Esophagus muscularis mucosa (tissue), 4 donors: ENCODE measurements around the gene PRAMEF13. TPM values are rescaled to one million over a fixed set of nuclear protein-coding genes. Genes with fewer than 3 reads are reported as not detected.
"Not testable (repeated sequence)": the region's sequence is repeated elsewhere in the genome, so short reads cannot be mapped to it uniquely, and the experiment has no call there.

ENCODE experiments used
- DNase-seq: peaks from one replicate; pipeline ENCODE4 v3.0.0-alpha.2; 2017; ENCODE audit errors: extremely low spot score
- H3K27ac ChIP-seq, 4 donors: fragments of 200-600 bp; sonication (generic); replicated peaks in 1 of 4; 1 replicate in 3 of 4; 2 replicates in 1 of 4; pipeline ENCODE4 v1.5.1; 2016 to 2019; ENCODE audit warnings: mild to moderate bottlenecking in 1 of 4
- H3K27me3 ChIP-seq, 4 donors: fragments of 200-600 bp; sonication (generic); one replicate each; pipeline versions ENCODE4 v1.5.1 to v1.6.0; 2016 to 2019
- H3K36me3 ChIP-seq, 4 donors: fragments of 200-600 bp; sonication (generic); one replicate each; pipeline ENCODE4 v1.5.1; 2016 to 2019
- H3K4me1 ChIP-seq, 4 donors: fragments of 200-600 bp; sonication (generic); one replicate each; pipeline ENCODE4 v1.5.1; 2016 to 2019
- H3K4me3 ChIP-seq, 4 donors: fragments of 200-600 bp; sonication (generic); 1 replicate in 2 of 4; 2 replicates in 2 of 4; pipeline ENCODE4 v1.5.1; 2016 to 2019; ENCODE audit warnings: mild to moderate bottlenecking in 4 of 4, moderate library complexity in 1 of 4
- H3K9me3 ChIP-seq, 4 donors: fragments of 200-600 bp; sonication (generic); 1 replicate in 3 of 4; 2 replicates in 1 of 4; pipeline ENCODE4 v1.5.1; 2016 to 2019
- CTCF ChIP-seq, 3 experiments: fragments of 200-600 bp in 2 of 3; fragments of 450-650 bp in 1 of 3; sonication (generic) in 2 of 3; IDR thresholded peaks; one replicate each; pipeline ENCODE4 v1.5.1; 2017 to 2019; ENCODE audit warnings: antibody characterized with exemption in 3 of 3, mild to moderate bottlenecking in 2 of 3, moderate library complexity in 1 of 3
- EP300 ChIP-seq: sonication (generic); formaldehyde crosslinking; IDR thresholded peaks from one replicate; pipeline ENCODE4 v1.6.1; 2017; ENCODE audit warnings: antibody characterized with exemption
- POLR2A ChIP-seq: fragments of 450-650 bp; IDR thresholded peaks from one replicate; pipeline ENCODE4 v1.6.1; 2017; ENCODE audit warnings: antibody characterized with exemption, moderate library complexity, mild to moderate bottlenecking, low read depth
- POLR2AphosphoS5 ChIP-seq, 2 donors: sonication (generic); formaldehyde crosslinking; IDR thresholded peaks; one replicate each; pipeline ENCODE4 v1.6.1; 2017; ENCODE audit warnings: antibody characterized with exemption in 2 of 2
- WGBS: methylation state at CpG from one replicate; pipeline ENCODE4 v1.1.5; 2018; 5-methylcytosine and 5-hydroxymethylcytosine counted together
- intact Hi-C: fragments of 100-400 bp; cut with DNase I; formaldehyde crosslinking; loops from one replicate; pipeline ENCODE4 v1.15.1; 2023
- total RNA-seq, 4 donors: library from RNA; depleted of rRNA; stranded (reverse); fragments of >200 nt; gene quantifications; one replicate each; pipeline versions ENCODE4 v1.1.0 to v1.2.1, GENCODE V29; 2016

PRAMEF13 gene
- total RNA-seq, 4 donors from 2014 or later: not detected

- 72% methylated on average over 7 of the region's 7 CpGs for WGBS
- no peak overlapping the region for H3K4me3 ChIP-seq
- no peak overlapping the region for H3K27ac ChIP-seq
- H3K4me1 ChIP-seq: no peaks in the 10 kb centered on the region
- peaks cover 0 to 29% (median 0%) of the 10 kb centered on the region in 4 donors for H3K27me3 ChIP-seq
- no peaks in the 10 kb centered on the region for H3K36me3 ChIP-seq
- peak; percentile 91 for DNase-seq
- TF ChIP-seq EP300 (no peak), CTCF (IDR thresholded peaks at IDR 0.05) (peak in 2 of 3 experiments; percentile 17 to 20)
- intact Hi-C loops: no loop called here
- no peaks in the 10 kb centered on the region for H3K9me3 ChIP-seq
Observed at GRCh38 chr1:13228343-13228781, 27.2 kb upstream of the PRAMEF13 start.

GRCh38 chr1:13227271-13228055 is 26.3 kb upstream of the PRAMEF13 start:
- DNase-seq, H3K9me3 ChIP-seq, H3K4me1 ChIP-seq, H3K4me3 ChIP-seq, intact Hi-C loops, H3K27ac ChIP-seq, H3K36me3 ChIP-seq: not testable (repeated sequence)
- 82% methylated on average over 8 of the region's 8 CpGs for WGBS
- peaks cover 0 to 21% (median 0%) of the 10 kb centered on the region in 4 donors for H3K27me3 ChIP-seq

GRCh38 chr1:13225675-13226204 is 24.5 kb upstream of the PRAMEF13 start, which contains the start of gene PRAMEF18:
Gene PRAMEF18, minus strand, starts transcription at chr1:13226154. Its CDS starts 48 bp downstream, at chr1:13226106.
- H3K27ac ChIP-seq, intact Hi-C loops, DNase-seq, H3K9me3 ChIP-seq, H3K4me3 ChIP-seq, H3K4me1 ChIP-seq, H3K36me3 ChIP-seq: not testable (repeated sequence)
- WGBS: 81% methylated on average over 7 of the region's 9 CpGs
- H3K27me3 ChIP-seq: peaks cover 0 to 12% (median 0%) of the 10 kb centered on the region in 4 donors

- peak; percentile 92 for DNase-seq
- Histone ChIP-seq H3K36me3 (no peaks in the 10 kb centered on the region), H3K4me3 (no peak overlapping the region), H3K27me3 (peaks cover 0 to 8% (median 0%) of the 10 kb centered on the region in 4 donors), H3K4me1 (no peaks in the 10 kb centered on the region), H3K27ac (no peak overlapping the region), H3K9me3 (no peaks in the 10 kb centered on the region)
- intact Hi-C loops: no loop called here
- TF ChIP-seq CTCF (IDR thresholded peaks at IDR 0.05) (no peak), EP300 (no peak), POLR2AphosphoS5 (IDR thresholded peaks at IDR 0.05) (no peak), POLR2A (no peak)
- 83% methylated on average over 5 of the region's 5 CpGs for WGBS
Observed at GRCh38 chr1:13224480-13225060, 23.4 kb upstream of the PRAMEF13 start.

GRCh38 chr1:13222788-13223187 is 21.6 kb upstream of the PRAMEF13 start:
- H3K9me3 ChIP-seq, intact Hi-C loops, H3K36me3 ChIP-seq, H3K27ac ChIP-seq, H3K4me1 ChIP-seq, H3K27me3 ChIP-seq, H3K4me3 ChIP-seq, DNase-seq: not testable (repeated sequence)
- WGBS: no CpG with 5 or more reads among the region's 4 CpGs

- H3K27ac ChIP-seq, DNase-seq: not testable (repeated sequence)
- no CpG with 5 or more reads among the region's 3 CpGs for WGBS
Observed at GRCh38 chr1:13219203-13219602, 18.0 kb upstream of the PRAMEF13 start.

GRCh38 chr1:13216619-13217018 is 15.4 kb upstream of the PRAMEF13 start:
- no CpG with 5 or more reads among the region's 7 CpGs for WGBS
- H3K36me3 ChIP-seq, DNase-seq, H3K27ac ChIP-seq, H3K9me3 ChIP-seq, H3K27me3 ChIP-seq, H3K4me3 ChIP-seq, intact Hi-C loops, H3K4me1 ChIP-seq: not testable (repeated sequence)

More at GRCh38 chr1:13219203-13219602, 18.0 kb upstream of the PRAMEF13 start:
- H3K9me3 ChIP-seq, H3K27me3 ChIP-seq, H3K4me3 ChIP-seq, H3K36me3 ChIP-seq, H3K4me1 ChIP-seq, intact Hi-C loops: not testable (repeated sequence)

- WGBS: no CpG with 5 or more reads among the region's 9 CpGs
Observed at GRCh38 chr1:13208712-13209111, 7.5 kb upstream of the PRAMEF13 start.

GRCh38 chr1:13171548-13171947 is 29.7 kb downstream of the PRAMEF13 start, which contains the start of gene PRAMEF9:
Gene PRAMEF9, plus strand, starts transcription at chr1:13171848. Its CDS starts 3,433 bp downstream, at chr1:13175281.
- not testable (repeated sequence) for H3K9me3 ChIP-seq
- WGBS: 77% methylated on average over 2 of the region's 2 CpGs

More at GRCh38 chr1:13208712-13209111, 7.5 kb upstream of the PRAMEF13 start:
- H3K9me3 ChIP-seq, H3K4me3 ChIP-seq, H3K27me3 ChIP-seq, H3K4me1 ChIP-seq, H3K36me3 ChIP-seq, H3K27ac ChIP-seq, DNase-seq, intact Hi-C loops: not testable (repeated sequence)

GRCh38 chr1:13165531-13165930 is 35.7 kb downstream of the PRAMEF13 start, which contains the start of gene HNRNPCL4:
Gene HNRNPCL4, minus strand, starts transcription at chr1:13165631. Its CDS starts 164 bp downstream, at chr1:13165467.
- H3K4me3 ChIP-seq, H3K9me3 ChIP-seq, H3K27ac ChIP-seq, H3K4me1 ChIP-seq, DNase-seq, H3K36me3 ChIP-seq, intact Hi-C loops, H3K27me3 ChIP-seq: not testable (repeated sequence)
- WGBS: no CpG with 5 or more reads among the region's 8 CpGs

More at GRCh38 chr1:13171548-13171947, 29.7 kb downstream of the PRAMEF13 start, which contains the start of gene PRAMEF9:
- DNase-seq, H3K27ac ChIP-seq, H3K4me3 ChIP-seq, H3K4me1 ChIP-seq, intact Hi-C loops, H3K27me3 ChIP-seq, H3K36me3 ChIP-seq: not testable (repeated sequence)
